CD14-positive monocyte (primary cell): ENCODE data around the gene IZUMO4. TPM values are rescaled to one million over a fixed set of nuclear protein-coding genes. Genes with fewer than 3 reads are reported as not detected.

Experiments used
- DNase-seq, 3 donors: peaks; one replicate each; pipeline ENCODE4 v3.0.0-alpha.2; 2011 to 2022
- H2AFZ ChIP-seq: 2 replicates; pipeline ENCODE4 v1.6.0; 2012; ENCODE audit warnings: mild to moderate bottlenecking, low read depth, low read length, inconsistent platforms; ENCODE audit not compliant: insufficient read depth, poor library complexity, severe bottlenecking
- H3K27ac ChIP-seq, 2 donors: 1 replicate in 1 of 2; 2 replicates in 1 of 2; pipeline ENCODE4 v1.5.1; 2012 to 2013; ENCODE audit warnings: low read length in 2 of 2, control low read depth in 1 of 2, inconsistent platforms in 1 of 2, low read depth in 1 of 2, mild to moderate bottlenecking in 1 of 2
- H3K27me3 ChIP-seq, 2 donors: one replicate each; pipeline versions ENCODE4 v1.6.0 to v1.6.1; 2011 to 2013; ENCODE audit warnings: low read length in 2 of 2; ENCODE audit not compliant: control insufficient read depth in 2 of 2, insufficient read depth in 2 of 2
- H3K36me3 ChIP-seq, 2 donors: replicated peaks in 1 of 2; 1 replicate in 1 of 2; 2 replicates in 1 of 2; pipeline versions ENCODE4 v1.5.1 to v1.6.1; 2012 to 2013; ENCODE audit warnings: low read length in 2 of 2, control low read depth in 1 of 2, inconsistent platforms in 1 of 2, mild to moderate bottlenecking in 1 of 2; ENCODE audit not compliant: insufficient read depth in 2 of 2, control insufficient read depth in 1 of 2
- H3K4me1 ChIP-seq, 2 donors: 1 replicate in 1 of 2; 2 replicates in 1 of 2; pipeline versions ENCODE4 v1.5.1 to v1.6.1; 2012 to 2013; ENCODE audit warnings: low read length in 2 of 2, control low read depth in 1 of 2, inconsistent platforms in 1 of 2, mild to moderate bottlenecking in 1 of 2, moderate library complexity in 1 of 2; ENCODE audit not compliant: insufficient read depth in 2 of 2, control insufficient read depth in 1 of 2
- H3K4me2 ChIP-seq: replicated peaks from 2 replicates; pipeline ENCODE3; 2012; ENCODE audit warnings: low read length, moderate library complexity, mild to moderate bottlenecking; ENCODE audit not compliant: poor library complexity, severe bottlenecking; ENCODE audit errors: extremely low read depth
- H3K4me3 ChIP-seq, 3 experiments: fragments of 200-600 bp in 1 of 3; sonication (generic) in 1 of 3; replicated peaks in 1 of 3; 1 replicate in 2 of 3; 2 replicates in 1 of 3; pipeline ENCODE4 v1.5.1; 2011 to 2013; ENCODE audit warnings: low read length in 3 of 3, mild to moderate bottlenecking in 3 of 3, control low read depth in 2 of 3, low read depth in 2 of 3, inconsistent platforms in 1 of 3, moderate library complexity in 1 of 3
- H3K79me2 ChIP-seq: 2 replicates; pipeline ENCODE4 v1.6.0; 2012; ENCODE audit warnings: mild to moderate bottlenecking, control low read depth, inconsistent platforms, low read length, moderate library complexity; ENCODE audit not compliant: insufficient read depth
- H3K9ac ChIP-seq: 2 replicates; pipeline ENCODE4 v1.6.0; 2017; ENCODE audit warnings: low read length, mild to moderate bottlenecking; ENCODE audit not compliant: insufficient read depth, poor library complexity, severe bottlenecking
- H3K9me3 ChIP-seq, 2 donors: replicated peaks in 1 of 2; 1 replicate in 1 of 2; 2 replicates in 1 of 2; pipeline versions ENCODE4 v1.5.1 to v1.6.1; 2012 to 2013; ENCODE audit warnings: low read length in 2 of 2, control low read depth in 1 of 2; ENCODE audit not compliant: control insufficient read depth in 1 of 2, insufficient read depth in 1 of 2
- H4K20me1 ChIP-seq: 2 replicates; pipeline ENCODE4 v1.6.0; 2012; ENCODE audit warnings: mild to moderate bottlenecking, low read length, control low read depth, moderate library complexity; ENCODE audit not compliant: insufficient read depth
- H3K27ac Mint-ChIP-seq, 7 donors: one replicate each; pipeline ENCODE4 v1.8.0; 2020; ENCODE audit warnings: mild to moderate bottlenecking in 7 of 7, mixed read lengths in 7 of 7, moderate library complexity in 6 of 7, inconsistent platforms in 2 of 7
- H3K27me3 Mint-ChIP-seq, 3 donors: one replicate each; pipeline ENCODE4 v1.8.0; 2021 to 2022; ENCODE audit warnings: low read depth in 3 of 3, mild to moderate bottlenecking in 3 of 3, mixed read lengths in 3 of 3, moderate library complexity in 3 of 3, inconsistent platforms in 1 of 3
- H3K36me3 Mint-ChIP-seq, 2 donors: one replicate each; pipeline ENCODE4 v1.8.0; 2020; ENCODE audit warnings: mixed read lengths in 2 of 2, inconsistent platforms in 1 of 2, mild to moderate bottlenecking in 1 of 2
- H3K4me1 Mint-ChIP-seq: one replicate; pipeline ENCODE4 v1.8.0; 2020; ENCODE audit warnings: mild to moderate bottlenecking, mixed read lengths
- H3K4me3 Mint-ChIP-seq, 2 donors: one replicate each; pipeline ENCODE4 v1.8.0; 2020; ENCODE audit warnings: mild to moderate bottlenecking in 2 of 2, mixed read lengths in 2 of 2, moderate library complexity in 1 of 2
- H3K9me3 Mint-ChIP-seq, 7 donors: one replicate each; pipeline ENCODE4 v1.8.0; 2020 to 2022; ENCODE audit warnings: mixed read lengths in 7 of 7, mild to moderate bottlenecking in 6 of 7, moderate library complexity in 6 of 7, inconsistent platforms in 2 of 7
- WGBS: methylation state at CpG from one replicate; pipeline ENCODE4 v1.1.5; 2013; ENCODE audit warnings: missing lambda C conversion rate; ENCODE audit not compliant: insufficient coverage; 5-methylcytosine and 5-hydroxymethylcytosine counted together
- intact Hi-C, 2 donors: fragments of 100-400 bp; cut with micrococcal nuclease; formaldehyde crosslinking; loops; one replicate each; pipeline versions ENCODE4 v1.15.0 to v1.15.1; 2023
- polyA plus RNA-seq, 3 donors: library from polyadenylated mRNA; depleted of rRNA in 1 of 3; unstranded in 2 of 3; stranded (reverse) in 1 of 3; fragments of 300-500 nt in 2 of 3; fragments of >200 nt in 1 of 3; fragmentation: Illumina TruSeq in 2 of 3; gene quantifications; 1 replicate in 2 of 3; 2 replicates in 1 of 3; pipeline ENCODE4 v1.2.3, GENCODE V29; 2012 to 2021
- TF ChIP-seq, protein P1 (sequence below): fragments of 200-600 bp; IDR thresholded peaks from one replicate; pipeline ENCODE4 v1.8.0; 2022; ENCODE audit warnings: antibody characterized with exemption, mild to moderate bottlenecking

The IZUMO4 gene
- polyA plus RNA-seq, 3 donors: 0.41 to 17.5 (median 0.80) TPM

DNA sequence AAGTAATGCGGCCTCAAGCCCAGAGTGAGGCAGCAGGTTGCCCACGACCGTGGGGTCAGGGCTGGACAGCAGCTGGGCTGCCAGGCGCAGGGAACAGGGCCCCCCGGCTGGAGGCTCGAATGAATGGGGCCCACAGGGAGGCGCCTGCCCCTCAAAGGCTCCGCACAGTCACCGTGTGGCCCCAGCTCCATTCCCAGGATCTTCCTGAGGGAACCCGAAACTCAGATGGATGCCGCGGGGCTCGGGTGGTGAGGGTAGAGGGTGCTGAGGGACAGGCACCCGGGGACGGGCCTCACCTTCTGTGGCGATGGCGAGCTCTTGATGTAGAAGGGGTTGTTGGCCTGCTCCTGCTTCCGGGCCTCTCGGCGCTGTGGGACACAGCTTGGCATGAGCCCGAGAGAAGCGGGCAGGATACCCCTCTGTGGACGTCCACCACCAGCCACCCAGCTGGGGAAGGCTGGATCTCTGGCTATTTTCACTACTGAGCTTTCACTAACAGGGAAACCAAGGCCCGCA lies 19.3 kb downstream of the IZUMO4 start:
- H3K4me2 ChIP-seq: no peak overlapping the region
- intact Hi-C loops: no loop called here
- H3K79me2 ChIP-seq: no peaks in the 10 kb centered on the region
- H3K27ac ChIP-seq: no peak overlapping the region
- no peaks in the 10 kb centered on the region for H3K4me1 ChIP-seq
- Mint-ChIP-seq H3K27ac (no peak overlapping the region), H3K9me3 (no peaks in the 10 kb centered on the region), H3K4me1 (no peaks in the 10 kb centered on the region), H3K36me3 (peaks cover 80 to 97% of the 10 kb centered on the region in 2 donors), H3K27me3 (no peaks in the 10 kb centered on the region), H3K4me3 (no peak overlapping the region)
- TF ChIP-seq, protein P1, sequence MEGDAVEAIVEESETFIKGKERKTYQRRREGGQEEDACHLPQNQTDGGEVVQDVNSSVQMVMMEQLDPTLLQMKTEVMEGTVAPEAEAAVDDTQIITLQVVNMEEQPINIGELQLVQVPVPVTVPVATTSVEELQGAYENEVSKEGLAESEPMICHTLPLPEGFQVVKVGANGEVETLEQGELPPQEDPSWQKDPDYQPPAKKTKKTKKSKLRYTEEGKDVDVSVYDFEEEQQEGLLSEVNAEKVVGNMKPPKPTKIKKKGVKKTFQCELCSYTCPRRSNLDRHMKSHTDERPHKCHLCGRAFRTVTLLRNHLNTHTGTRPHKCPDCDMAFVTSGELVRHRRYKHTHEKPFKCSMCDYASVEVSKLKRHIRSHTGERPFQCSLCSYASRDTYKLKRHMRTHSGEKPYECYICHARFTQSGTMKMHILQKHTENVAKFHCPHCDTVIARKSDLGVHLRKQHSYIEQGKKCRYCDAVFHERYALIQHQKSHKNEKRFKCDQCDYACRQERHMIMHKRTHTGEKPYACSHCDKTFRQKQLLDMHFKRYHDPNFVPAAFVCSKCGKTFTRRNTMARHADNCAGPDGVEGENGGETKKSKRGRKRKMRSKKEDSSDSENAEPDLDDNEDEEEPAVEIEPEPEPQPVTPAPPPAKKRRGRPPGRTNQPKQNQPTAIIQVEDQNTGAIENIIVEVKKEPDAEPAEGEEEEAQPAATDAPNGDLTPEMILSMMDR: no peak
- H4K20me1 ChIP-seq: peaks cover 80% of the 10 kb centered on the region
- 93% methylated on average over 13 of the region's 24 CpGs for WGBS
- H3K9me3 ChIP-seq: no peaks in the 10 kb centered on the region
- no peak overlapping the region for H3K9ac ChIP-seq
- no peak overlapping the region for H3K4me3 ChIP-seq
- no peak for DNase-seq
- H3K27me3 ChIP-seq: no peaks in the 10 kb centered on the region
- H2AFZ ChIP-seq: no peak overlapping the region
- peaks cover 95 to 97% of the 10 kb centered on the region in 2 donors for H3K36me3 ChIP-seq

DNA sequence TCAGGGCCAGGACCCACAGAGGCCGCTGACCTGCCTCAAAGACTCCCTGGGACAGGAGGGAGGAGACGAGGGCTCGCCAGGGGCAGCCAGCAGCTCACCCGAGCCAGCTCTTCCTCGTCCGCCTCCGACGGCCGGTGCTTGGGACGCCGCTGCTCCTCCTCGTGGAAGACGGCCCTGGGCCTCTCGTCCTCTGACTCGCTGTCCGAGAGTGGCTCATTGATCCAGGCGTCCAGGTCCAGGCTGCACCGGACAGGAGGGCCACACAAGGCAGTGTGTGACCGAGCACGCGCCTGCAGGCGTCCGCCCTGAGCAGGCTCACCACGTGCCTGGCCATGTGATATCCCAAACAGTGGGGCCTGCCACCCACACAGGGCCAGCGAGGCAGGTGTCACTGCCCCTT lies 19.8 kb downstream of the IZUMO4 start:
- peaks cover 82 to 98% of the 10 kb centered on the region in 2 donors for H3K36me3 Mint-ChIP-seq
- no peaks in the 10 kb centered on the region for H3K4me1 Mint-ChIP-seq
- WGBS: 97% methylated on average over 25 of the region's 25 CpGs

More for the DNA sequence above, 19.8 kb downstream of the IZUMO4 start:
- H3K9ac ChIP-seq: no peak overlapping the region
- peaks cover 80% of the 10 kb centered on the region for H4K20me1 ChIP-seq
- Mint-ChIP-seq H3K4me3 (no peak overlapping the region), H3K27me3 (no peaks in the 10 kb centered on the region), H3K27ac (no peak overlapping the region), H3K9me3 (no peaks in the 10 kb centered on the region)
- no peak overlapping the region for H2AFZ ChIP-seq
- H3K36me3 ChIP-seq: peaks cover 95 to 97% of the 10 kb centered on the region in 2 donors
- TF ChIP-seq, protein P1: no peak
- H3K4me3 ChIP-seq: no peak overlapping the region
- H3K4me1 ChIP-seq: no peaks in the 10 kb centered on the region
- no peak overlapping the region for H3K4me2 ChIP-seq
- no peak for DNase-seq
- no peak overlapping the region for H3K27ac ChIP-seq
- H3K79me2 ChIP-seq: no peaks in the 10 kb centered on the region
- H3K9me3 ChIP-seq: no peaks in the 10 kb centered on the region
- intact Hi-C loops: no loop called here
- no peaks in the 10 kb centered on the region for H3K27me3 ChIP-seq
